ENCODE results near the gene B3GNT5. TPM values are rescaled to one million over a fixed set of nuclear protein-coding genes. Genes with fewer than 3 reads are reported as not detected.

The B3GNT5 gene
- total and polyA plus RNA-seq, 2 donors (not counting 3 experiments of a cell fraction or from before 2014, with no cell fraction given), result 4.1 to 25.6 TPM

GRCh38 chr3:183227586-183227985 lies 25.5 kb upstream of the B3GNT5 start:
- TF ChIP-seq JUN (IDR thresholded peaks at IDR 0.05; ENCODE audit: borderline replicate concordance, insufficient read depth, insufficient read length, low read depth) (no peak), FOS (IDR thresholded peaks at IDR 0.05; ENCODE audit: borderline replicate concordance, insufficient read depth, low read length) (no peak), MYC (IDR thresholded peaks at IDR 0.05; ENCODE audit: low read depth, low read length) (no peak), EZH2 (IDR thresholded peaks at IDR 0.05; ENCODE audit: borderline replicate concordance, low read depth, low read length, severe bottlenecking) (no peak), POLR2A (IDR thresholded peaks at IDR 0.05; ENCODE audit: low read depth, low read length) (no peak), GATA2 (IDR thresholded peaks at IDR 0.05; ENCODE audit: insufficient read depth, insufficient read length, low read depth, low read length) (no peak)
- TF ChIP-seq, protein P1, sequence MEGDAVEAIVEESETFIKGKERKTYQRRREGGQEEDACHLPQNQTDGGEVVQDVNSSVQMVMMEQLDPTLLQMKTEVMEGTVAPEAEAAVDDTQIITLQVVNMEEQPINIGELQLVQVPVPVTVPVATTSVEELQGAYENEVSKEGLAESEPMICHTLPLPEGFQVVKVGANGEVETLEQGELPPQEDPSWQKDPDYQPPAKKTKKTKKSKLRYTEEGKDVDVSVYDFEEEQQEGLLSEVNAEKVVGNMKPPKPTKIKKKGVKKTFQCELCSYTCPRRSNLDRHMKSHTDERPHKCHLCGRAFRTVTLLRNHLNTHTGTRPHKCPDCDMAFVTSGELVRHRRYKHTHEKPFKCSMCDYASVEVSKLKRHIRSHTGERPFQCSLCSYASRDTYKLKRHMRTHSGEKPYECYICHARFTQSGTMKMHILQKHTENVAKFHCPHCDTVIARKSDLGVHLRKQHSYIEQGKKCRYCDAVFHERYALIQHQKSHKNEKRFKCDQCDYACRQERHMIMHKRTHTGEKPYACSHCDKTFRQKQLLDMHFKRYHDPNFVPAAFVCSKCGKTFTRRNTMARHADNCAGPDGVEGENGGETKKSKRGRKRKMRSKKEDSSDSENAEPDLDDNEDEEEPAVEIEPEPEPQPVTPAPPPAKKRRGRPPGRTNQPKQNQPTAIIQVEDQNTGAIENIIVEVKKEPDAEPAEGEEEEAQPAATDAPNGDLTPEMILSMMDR (IDR thresholded peaks at IDR 0.05; ENCODE audit: extremely low read depth in 1 of 2, insufficient read depth in 1 of 2, low read depth in 1 of 2, low read length in 2 of 2), result no peak
- no peak overlapping the region for H3K4me2 ChIP-seq (ENCODE audit: insufficient read depth, low read length)
- no TSS peak for BruUV-seq (replicated peaks)
- POLR2A ChIA-PET, result no interaction called here
- H4K20me1 ChIP-seq (replicated peaks; ENCODE audit: control insufficient read depth, extremely low read depth, insufficient read depth, low read length), result no peaks in the 10 kb centered on the region
- H3K9ac ChIP-seq (replicated peaks; ENCODE audit: extremely low read depth, insufficient read depth, low read length), result no peak overlapping the region
- no peaks in the 10 kb centered on the region for H3K36me3 ChIP-seq (ENCODE audit: control insufficient read depth in 2 of 2, extremely low read depth in 1 of 2, insufficient read depth in 2 of 2, low read length in 2 of 2)
- H3K4me1 ChIP-seq (ENCODE audit: control insufficient read depth, extremely low read depth, insufficient read depth, low read length), result no peaks in the 10 kb centered on the region
- dilution Hi-C loops (cut with MboI; ENCODE audit: extremely low pct_ligation_motif_present, low sequenced_read_pairs) (no loop called here), intact Hi-C loops (cut with micrococcal nuclease) (no loop called here)
- H2AFZ ChIP-seq (ENCODE audit: low read depth, low read length), result no peak overlapping the region
- CTCF ChIA-PET, result no interaction called here
- no peaks in the 10 kb centered on the region for H3K9me3 ChIP-seq (replicated peaks; ENCODE audit: control insufficient read depth, insufficient read depth, low read length)
- H3K4me3 ChIP-seq (replicated peaks in 1 of 3; ENCODE audit: insufficient read depth in 1 of 3, low read depth in 1 of 3, low read length in 3 of 3), result no peak overlapping the region
- H3K27me3 ChIP-seq (ENCODE audit: control insufficient read depth in 2 of 2, insufficient read depth in 2 of 2, low read length in 2 of 2), result peaks cover 0 to 8% of the 10 kb centered on the region in 2 experiments
- H3K79me2 ChIP-seq (ENCODE audit: control insufficient read depth, insufficient read depth, low read length), result no peaks in the 10 kb centered on the region
- FAIRE-seq (no peak), DNase-seq (ENCODE audit: low read depth, low spot score) (no peak)
- H3K27ac ChIP-seq (ENCODE audit: insufficient read depth, low read depth, low read length), result no peak overlapping the region
- no peaks in the 10 kb centered on the region for H3K9me1 ChIP-seq (replicated peaks; ENCODE audit: control insufficient read depth, extremely low read depth, insufficient read depth, low read length)
